Activated naive CD8-positive, alpha-beta T cell treated with anti-CD3 and anti-CD28 coated beads, Interleukin-2, amount 10 ng/mL, durations not matched to agents 7 days and 5 days (primary cell): ENCODE results near the gene TRAM2. TPM values are rescaled to one million over a fixed set of nuclear protein-coding genes. Genes with fewer than 3 reads are reported as not detected.

Experiments
- ATAC-seq: fragments of 150-1000 bp; cut with Tn5 transposase; one replicate; pipeline ENCODE4 v1.10.0; 2021; ENCODE audit warnings: low read depth, moderate library complexity
- POLR2A ChIA-PET: fragments of 350-600 bp; sonication (Branson Sonifier 250); formaldehyde crosslinking; loops from one replicate; lab custom pipeline; 2021; ENCODE audit warnings: antibody characterized with exemption; lab: Charles Lee
- DNase-seq: peaks from one replicate; pipeline ENCODE4 v3.0.0; 2021
- H3K27ac Mint-ChIP-seq: one replicate; pipeline ENCODE4 v1.8.0; 2022; ENCODE audit warnings: mild to moderate bottlenecking, mixed read lengths
- H3K27me3 Mint-ChIP-seq: one replicate; pipeline ENCODE4 v1.8.0; 2022; ENCODE audit warnings: mild to moderate bottlenecking, moderate library complexity, mixed read lengths
- H3K36me3 Mint-ChIP-seq: one replicate; pipeline ENCODE4 v1.8.0; 2021; ENCODE audit warnings: mild to moderate bottlenecking, mixed read lengths
- H3K4me1 Mint-ChIP-seq: one replicate; pipeline ENCODE4 v1.8.0; 2021; ENCODE audit warnings: mixed read lengths
- H3K4me3 Mint-ChIP-seq: one replicate; pipeline ENCODE4 v1.8.0; 2022; ENCODE audit warnings: mild to moderate bottlenecking, moderate library complexity, mixed read lengths
- H3K9me3 Mint-ChIP-seq: one replicate; pipeline ENCODE4 v1.8.0; 2021; ENCODE audit warnings: mixed read lengths
- total RNA-seq, 2 experiments: library from RNA; stranded (reverse); gene quantifications; one replicate each; pipeline ENCODE4 v1.2.3, GENCODE V29; 2021

The TRAM2 gene
- total RNA-seq, 2 experiments from 2014 or later: 4.8 to 5.0 TPM

DNA sequence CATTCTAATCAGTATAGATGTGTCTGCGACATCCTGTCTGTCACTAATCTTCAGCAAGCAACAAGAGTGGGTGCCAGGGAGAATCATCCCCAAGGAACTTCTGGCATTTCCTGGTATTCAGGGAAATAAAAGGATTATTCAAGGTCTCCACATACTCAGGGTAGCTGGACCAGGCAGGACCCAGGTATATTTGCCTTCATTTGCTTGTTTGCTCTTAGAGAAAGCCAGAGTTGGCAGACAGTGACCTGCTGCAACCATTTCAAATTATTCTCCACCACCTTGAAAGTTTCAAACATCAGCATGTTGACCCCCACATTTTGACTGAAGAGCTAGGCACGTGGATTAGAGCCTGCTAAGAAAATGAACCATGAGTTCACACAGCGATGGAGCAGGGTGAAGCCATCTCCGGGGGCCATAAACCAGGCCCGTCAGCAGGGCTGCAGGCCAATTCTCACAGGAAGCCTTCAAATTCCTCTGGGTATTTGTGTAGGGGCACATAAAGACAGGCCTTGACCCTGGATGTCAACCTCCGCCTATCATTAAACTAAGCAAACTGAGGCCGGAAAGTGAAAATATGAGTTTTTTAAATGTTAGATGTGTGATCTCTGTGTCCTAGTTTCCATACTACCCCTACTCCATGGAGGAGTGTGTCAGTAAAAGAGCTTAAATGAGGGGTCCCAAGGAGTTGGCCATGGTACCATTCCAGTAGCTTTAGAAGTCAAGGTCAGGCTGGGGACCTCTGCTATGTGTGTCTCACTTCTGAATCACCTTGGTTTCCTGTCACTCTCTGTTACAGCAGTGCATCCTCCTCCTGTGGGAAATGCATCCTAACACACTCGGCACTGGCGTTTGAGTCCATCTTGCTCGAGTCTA lies 32.9 kb downstream of the TRAM2 start:
- H3K27ac Mint-ChIP-seq: no peak overlapping the region
- no peak overlapping the region for H3K4me3 Mint-ChIP-seq
- H3K9me3 Mint-ChIP-seq: no peaks in the 10 kb centered on the region
- H3K36me3 Mint-ChIP-seq: no peaks in the 10 kb centered on the region
- no peaks in the 10 kb centered on the region for H3K4me1 Mint-ChIP-seq
- no peak for DNase-seq
- POLR2A ChIA-PET: no interaction called here
- H3K27me3 Mint-ChIP-seq: peaks cover 16% of the 10 kb centered on the region
- ATAC-seq: no peak

- Mint-ChIP-seq H3K9me3 (no peaks in the 10 kb centered on the region), H3K27me3 (peaks cover 23% of the 10 kb centered on the region), H3K4me1 (no peaks in the 10 kb centered on the region), H3K27ac (no peak overlapping the region), H3K36me3 (no peaks in the 10 kb centered on the region), H3K4me3 (no peak overlapping the region)
- ATAC-seq (no peak), DNase-seq (no peak)
- POLR2A ChIA-PET: no interaction called here
Measured at GRCh38 chr6:52543262-52543661, 33.6 kb downstream of the TRAM2 start.

- Mint-ChIP-seq H3K9me3 (no peaks in the 10 kb centered on the region), H3K36me3 (no peaks in the 10 kb centered on the region), H3K4me3 (no peak overlapping the region), H3K4me1 (peaks cover 19% of the 10 kb centered on the region), H3K27me3 (peaks cover 25% of the 10 kb centered on the region), H3K27ac (no peak overlapping the region)
- ATAC-seq: no peak
- POLR2A ChIA-PET: no interaction called here
- no peak for DNase-seq
Measured at GRCh38 chr6:52541135-52541534, 35.7 kb downstream of the TRAM2 start.

GRCh38 chr6:52540286-52540902 lies 36.5 kb downstream of the TRAM2 start:
- no peak for DNase-seq
- no peak for ATAC-seq
- no peak overlapping the region for H3K4me3 Mint-ChIP-seq
- POLR2A ChIA-PET: no interaction called here
- peaks cover 25% of the 10 kb centered on the region for H3K27me3 Mint-ChIP-seq
- H3K36me3 Mint-ChIP-seq: no peaks in the 10 kb centered on the region
- peaks cover 26% of the 10 kb centered on the region for H3K4me1 Mint-ChIP-seq
- no peak overlapping the region for H3K27ac Mint-ChIP-seq
- H3K9me3 Mint-ChIP-seq: no peaks in the 10 kb centered on the region

- no peak overlapping the region for H3K27ac Mint-ChIP-seq
- ATAC-seq: no peak
Measured at GRCh38 chr6:52539607-52540006, 37.3 kb downstream of the TRAM2 start.

DNA sequence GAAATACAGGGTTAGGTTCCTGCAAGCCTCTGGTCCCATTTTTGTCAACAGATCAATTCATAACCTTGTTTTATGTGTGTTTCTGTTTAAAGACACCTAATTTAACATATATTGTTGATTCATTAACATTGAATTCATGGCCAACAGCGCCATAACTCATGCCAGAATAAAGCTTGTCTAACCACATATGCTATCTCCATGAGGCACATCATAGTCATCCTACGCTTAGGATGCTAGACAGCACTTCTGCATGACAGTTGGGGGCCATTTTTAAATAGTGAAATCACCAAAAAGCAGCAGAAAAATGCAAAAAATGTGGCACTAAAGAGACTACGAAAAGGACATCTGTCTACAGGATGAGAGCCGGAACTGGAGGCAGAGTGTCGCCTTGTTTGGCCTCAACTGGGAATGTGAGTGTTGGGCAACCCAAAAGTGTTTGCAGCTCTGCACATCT lies 37.9 kb downstream of the TRAM2 start:
- POLR2A ChIA-PET: no interaction called here
- no peak for DNase-seq
- peaks cover 37% of the 10 kb centered on the region for H3K4me1 Mint-ChIP-seq
- H3K27me3 Mint-ChIP-seq: peaks cover 25% of the 10 kb centered on the region
- no peak for ATAC-seq
- no peak overlapping the region for H3K4me3 Mint-ChIP-seq
- no peaks in the 10 kb centered on the region for H3K36me3 Mint-ChIP-seq
- no peak overlapping the region for H3K27ac Mint-ChIP-seq
- no peaks in the 10 kb centered on the region for H3K9me3 Mint-ChIP-seq

More at GRCh38 chr6:52539607-52540006, 37.3 kb downstream of the TRAM2 start:
- POLR2A ChIA-PET: no interaction called here
- no peak for DNase-seq
- peaks cover 25% of the 10 kb centered on the region for H3K27me3 Mint-ChIP-seq
- H3K36me3 Mint-ChIP-seq: no peaks in the 10 kb centered on the region
- H3K4me3 Mint-ChIP-seq: no peak overlapping the region
- no peaks in the 10 kb centered on the region for H3K9me3 Mint-ChIP-seq
- peaks cover 33% of the 10 kb centered on the region for H3K4me1 Mint-ChIP-seq

DNA sequence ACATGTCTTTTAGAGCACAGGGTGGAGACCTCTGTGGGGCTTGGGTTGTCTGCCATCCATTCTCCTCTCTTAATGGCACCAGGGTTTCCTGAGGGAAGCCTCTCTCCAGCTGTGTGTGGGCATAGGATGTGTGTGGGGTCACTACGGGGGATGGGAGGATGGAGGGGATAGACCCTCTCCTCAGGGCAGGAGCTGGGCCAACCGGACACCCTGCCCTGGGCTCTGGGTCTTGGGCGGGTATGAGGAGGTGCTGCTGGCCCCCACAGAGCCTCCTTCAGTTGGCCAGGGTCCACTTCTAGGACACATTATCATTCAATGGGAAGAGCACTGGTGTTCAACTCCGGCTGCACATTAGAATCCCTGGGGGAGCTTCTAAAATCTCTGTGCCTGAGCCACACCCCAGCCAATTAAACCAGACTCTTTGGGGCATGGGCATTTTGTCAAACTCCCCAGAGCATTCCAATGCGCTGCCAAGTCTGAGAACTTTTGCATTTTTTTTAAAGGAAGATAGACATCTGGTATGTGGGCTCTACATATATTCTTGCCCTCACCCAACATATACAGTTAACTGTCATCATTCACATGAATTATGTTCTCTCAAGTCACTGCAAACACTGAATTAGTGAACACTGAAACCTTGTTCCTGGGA lies 38.5 kb downstream of the TRAM2 start:
- no peaks in the 10 kb centered on the region for H3K9me3 Mint-ChIP-seq
- no peak overlapping the region for H3K27ac Mint-ChIP-seq

GRCh38 chr6:52537001-52537753 lies 39.7 kb downstream of the TRAM2 start:
- Mint-ChIP-seq H3K4me3 (peak overlapping the region; percentile 28), H3K27ac (no peak overlapping the region), H3K27me3 (peaks cover 33% of the 10 kb centered on the region), H3K4me1 (peaks cover 37% of the 10 kb centered on the region), H3K9me3 (no peaks in the 10 kb centered on the region), H3K36me3 (no peaks in the 10 kb centered on the region)
- ATAC-seq (no peak), DNase-seq (no peak)
- POLR2A ChIA-PET: interaction anchor here (2.4 kb wide), 1 partner anchor 39 kb away, joined by 6 read pairs; the partner anchor contains the start of gene TRAM2

More for the DNA sequence above, 38.5 kb downstream of the TRAM2 start:
- DNase-seq: no peak
- POLR2A ChIA-PET: no interaction called here
- Mint-ChIP-seq H3K36me3 (no peaks in the 10 kb centered on the region), H3K4me3 (no peak overlapping the region), H3K27me3 (peaks cover 29% of the 10 kb centered on the region), H3K4me1 (peaks cover 37% of the 10 kb centered on the region)
- ATAC-seq: no peak

- POLR2A ChIA-PET: interaction anchor here (2.4 kb wide), 1 partner anchor 40 kb away, joined by 6 read pairs; the partner anchor contains the start of gene TRAM2
- no peaks in the 10 kb centered on the region for H3K36me3 Mint-ChIP-seq
- no peaks in the 10 kb centered on the region for H3K9me3 Mint-ChIP-seq
- H3K4me1 Mint-ChIP-seq: peaks cover 37% of the 10 kb centered on the region
- DNase-seq: no peak
- H3K27ac Mint-ChIP-seq: no peak overlapping the region
- H3K4me3 Mint-ChIP-seq: no peak overlapping the region
- ATAC-seq: no peak
- H3K27me3 Mint-ChIP-seq: peaks cover 38% of the 10 kb centered on the region
Measured at GRCh38 chr6:52536424-52536916, 40.4 kb downstream of the TRAM2 start.

- Mint-ChIP-seq H3K27me3 (peaks cover 39% of the 10 kb centered on the region), H3K9me3 (no peaks in the 10 kb centered on the region), H3K4me1 (peaks cover 37% of the 10 kb centered on the region), H3K36me3 (no peaks in the 10 kb centered on the region), H3K4me3 (peak overlapping the region; percentile 61), H3K27ac (peak overlapping the region; percentile 69)
- ATAC-seq: peak; percentile 29
- POLR2A ChIA-PET: interaction anchor here (0.6 to 2.4 kb wide), 2 partner anchors 41 to 272 kb away, joined by 5 to 6 read pairs; partner anchors contain the start of gene TRAM2
- no peak for DNase-seq
Measured at GRCh38 chr6:52535711-52536423, 41.0 kb downstream of the TRAM2 start.

GRCh38 chr6:52534966-52535390 lies 41.9 kb downstream of the TRAM2 start:
- H3K27me3 Mint-ChIP-seq: peaks cover 33% of the 10 kb centered on the region
- DNase-seq (peak; percentile 72), ATAC-seq (peak; percentile 86)
- POLR2A ChIA-PET: no interaction called here
- H3K27ac Mint-ChIP-seq: peak overlapping the region; percentile 74
- no peaks in the 10 kb centered on the region for H3K9me3 Mint-ChIP-seq
- peak overlapping the region; percentile 61 for H3K4me3 Mint-ChIP-seq
- H3K36me3 Mint-ChIP-seq: no peaks in the 10 kb centered on the region
- H3K4me1 Mint-ChIP-seq: peaks cover 37% of the 10 kb centered on the region

DNA sequence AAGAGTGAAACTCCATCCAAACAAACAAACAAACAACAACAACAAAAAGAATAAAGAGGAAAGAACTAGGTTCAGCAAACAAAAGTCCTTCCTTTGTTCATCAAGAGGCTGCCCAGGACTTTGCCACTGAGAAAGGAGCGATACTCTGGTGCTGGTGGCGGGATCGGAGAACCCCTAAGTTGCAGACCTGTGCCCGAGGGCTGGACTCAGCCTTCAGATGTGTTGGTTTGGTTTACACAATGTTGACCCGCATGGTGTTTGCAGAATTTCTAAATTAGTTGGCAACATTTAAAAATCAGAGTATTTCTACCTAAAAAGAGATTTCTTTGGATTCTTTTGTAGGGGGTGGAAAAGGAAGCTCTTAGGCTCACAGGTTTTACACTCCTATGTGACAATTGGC lies 42.5 kb downstream of the TRAM2 start:
- Mint-ChIP-seq H3K36me3 (no peaks in the 10 kb centered on the region), H3K27ac (no peak overlapping the region), H3K27me3 (peaks cover 27% of the 10 kb centered on the region), H3K9me3 (no peaks in the 10 kb centered on the region), H3K4me1 (peaks cover 37% of the 10 kb centered on the region), H3K4me3 (peak overlapping the region; percentile 61)
- POLR2A ChIA-PET: no interaction called here
- ATAC-seq (no peak), DNase-seq (no peak)
